Central memory CD8-positive, alpha-beta T cell (primary cell): ENCODE measurements around the gene WNT4.

Experiments used
- ATAC-seq: fragments of 150-1000 bp; cut with Tn5 transposase; replicated peaks from 2 replicates; pipeline ENCODE4 v1.10.0; 2022; ENCODE audit warnings: mild to moderate bottlenecking, moderate FRiP score, moderate number of reproducible peaks; ENCODE audit not compliant: poor library complexity, severe bottlenecking; ENCODE audit errors: extremely low read depth
- DNase-seq, 2 donors: peaks; one replicate each; pipeline ENCODE4 v3.0.0; 2021; ENCODE audit warnings: low spot score in 2 of 2
- H3K27ac Mint-ChIP-seq: one replicate; pipeline ENCODE4 v1.8.0; 2022; ENCODE audit warnings: low read depth, mild to moderate bottlenecking, moderate library complexity, mixed read lengths
- H3K27me3 Mint-ChIP-seq: one replicate; pipeline ENCODE4 v1.8.0; 2022; ENCODE audit warnings: mixed read lengths
- H3K36me3 Mint-ChIP-seq: one replicate; pipeline ENCODE4 v1.8.0; 2022; ENCODE audit warnings: mild to moderate bottlenecking, moderate library complexity, mixed read lengths; ENCODE audit not compliant: insufficient read depth
- H3K4me1 Mint-ChIP-seq: one replicate; pipeline ENCODE4 v1.8.0; 2022; ENCODE audit warnings: mixed read lengths
- H3K4me3 Mint-ChIP-seq: one replicate; pipeline ENCODE4 v1.8.0; 2022; ENCODE audit warnings: mild to moderate bottlenecking, moderate library complexity, mixed read lengths
- H3K9me3 Mint-ChIP-seq: one replicate; pipeline ENCODE4 v1.8.0; 2022; ENCODE audit warnings: mixed read lengths

Gene WNT4

DNA sequence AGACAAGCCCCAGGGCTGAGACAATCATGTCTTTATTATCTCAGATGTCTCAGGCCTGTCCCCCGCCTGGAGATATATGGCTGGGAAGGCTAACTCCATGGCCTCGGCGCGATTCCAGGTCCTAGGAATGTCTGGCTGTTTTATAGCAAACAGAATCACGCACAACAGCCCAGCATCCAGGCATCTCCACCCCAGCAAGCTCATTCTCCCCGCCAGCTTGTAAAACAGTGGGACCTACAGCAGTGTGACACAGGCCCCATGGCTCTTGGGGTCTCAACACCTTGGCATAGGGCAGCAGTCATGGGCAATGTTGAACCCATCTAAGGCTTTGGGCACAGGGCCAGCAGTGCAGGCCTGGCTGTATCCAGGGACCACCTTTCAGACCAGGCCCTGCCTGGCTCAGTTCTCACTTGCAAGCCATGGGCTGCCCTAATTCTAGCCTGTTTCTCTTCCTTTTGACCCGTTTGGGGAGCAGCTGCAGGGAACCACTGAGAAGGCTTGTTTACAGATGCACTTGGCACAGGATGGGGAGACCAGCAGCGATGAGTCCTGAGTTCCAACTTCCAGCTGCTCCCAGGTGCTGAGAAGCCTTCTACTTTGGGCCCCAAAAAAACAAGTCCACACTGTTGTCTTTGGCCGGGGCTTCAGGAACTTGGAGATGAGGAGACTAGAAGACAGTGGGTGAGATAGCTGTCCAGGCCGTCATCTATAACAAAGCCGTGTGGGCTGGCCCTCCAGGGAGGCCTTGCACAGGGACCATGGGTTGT, 34.4 kb downstream of the WNT4 start:
- Mint-ChIP-seq H3K4me1 (peaks cover 67% of the 10 kb centered on the region), H3K4me3 (no peak overlapping the region), H3K27me3 (no peaks in the 10 kb centered on the region), H3K36me3 (peaks cover 17% of the 10 kb centered on the region), H3K9me3 (no peaks in the 10 kb centered on the region), H3K27ac (peak overlapping the region; percentile 38)
- DNase-seq: no peak
- ATAC-seq: no peak

GRCh38 chr1:22107126-22107525, 35.8 kb downstream of the WNT4 start:
- ATAC-seq (no peak), DNase-seq (no peak)
- Mint-ChIP-seq H3K4me3 (no peak overlapping the region), H3K9me3 (no peaks in the 10 kb centered on the region), H3K4me1 (peaks cover 66% of the 10 kb centered on the region), H3K27ac (no peak overlapping the region), H3K36me3 (peaks cover 15% of the 10 kb centered on the region), H3K27me3 (no peaks in the 10 kb centered on the region)

GRCh38 chr1:22105611-22106207, 37.2 kb downstream of the WNT4 start:
- Mint-ChIP-seq H3K27ac (peak overlapping the region; percentile 84), H3K36me3 (peaks cover 15% of the 10 kb centered on the region), H3K4me3 (peak overlapping the region; percentile 52), H3K9me3 (no peaks in the 10 kb centered on the region), H3K4me1 (peaks cover 63% of the 10 kb centered on the region), H3K27me3 (no peaks in the 10 kb centered on the region)
- DNase-seq: no peak
- peak; percentile 52 for ATAC-seq

DNA sequence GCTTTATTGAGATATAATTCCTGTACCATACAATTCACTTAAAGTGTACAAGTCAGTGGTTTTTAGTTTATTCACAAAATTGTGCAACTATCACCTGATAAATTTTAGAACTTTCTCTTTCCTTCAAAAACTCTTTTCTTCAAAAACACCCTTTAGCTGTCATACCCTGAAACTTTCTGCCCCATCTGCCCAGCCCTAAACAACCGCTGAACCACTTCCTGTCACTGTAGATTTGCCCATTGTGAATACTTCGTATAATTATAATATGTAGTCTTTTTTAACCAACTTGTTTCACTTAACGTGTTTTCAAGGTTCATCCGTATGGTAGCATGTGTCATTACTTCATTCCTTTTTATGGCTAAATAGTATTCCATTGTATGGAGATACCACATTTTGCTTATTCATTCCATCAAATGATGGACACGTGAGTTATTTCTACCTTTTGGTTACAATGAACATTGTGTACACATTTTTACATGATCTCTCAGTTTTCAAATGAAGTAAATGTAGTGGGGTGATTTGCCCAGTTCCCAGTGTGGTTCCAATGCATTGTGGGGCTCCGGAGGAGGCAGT, 37.9 kb downstream of the WNT4 start:
- peak overlapping the region; percentile 52 for H3K4me3 Mint-ChIP-seq
- ATAC-seq (peak; percentile 95), DNase-seq (peak in 1 of 2 donors; percentile 42)
- peaks cover 12% of the 10 kb centered on the region for H3K36me3 Mint-ChIP-seq
- H3K27ac Mint-ChIP-seq: peak overlapping the region; percentile 84
- H3K9me3 Mint-ChIP-seq: no peaks in the 10 kb centered on the region
- no peaks in the 10 kb centered on the region for H3K27me3 Mint-ChIP-seq
- peaks cover 71% of the 10 kb centered on the region for H3K4me1 Mint-ChIP-seq

DNA sequence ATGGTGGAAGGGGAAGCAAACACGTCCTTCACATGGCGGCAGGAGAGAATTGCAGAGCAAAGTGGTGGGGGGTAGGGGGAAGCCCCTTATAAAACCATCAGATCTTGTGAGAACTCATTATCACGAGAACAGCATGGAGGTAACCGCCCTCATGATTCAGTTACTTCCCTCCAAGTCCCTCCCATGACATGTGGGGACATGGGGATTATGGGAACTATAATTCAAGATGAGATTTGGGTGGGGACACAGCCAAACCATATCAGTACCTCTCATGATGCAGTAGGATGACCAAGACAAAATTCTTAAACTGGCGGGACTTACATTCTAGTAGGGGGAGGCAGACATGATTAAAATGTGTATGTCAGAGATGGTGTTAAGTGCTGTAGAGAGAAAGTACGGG, 38.8 kb downstream of the WNT4 start:
- Mint-ChIP-seq H3K36me3 (peaks cover 11% of the 10 kb centered on the region), H3K27me3 (no peaks in the 10 kb centered on the region), H3K4me3 (peak overlapping the region; percentile 52), H3K9me3 (no peaks in the 10 kb centered on the region), H3K4me1 (peaks cover 75% of the 10 kb centered on the region), H3K27ac (peak overlapping the region; percentile 84)
- DNase-seq (no peak), ATAC-seq (no peak)

- H3K27ac Mint-ChIP-seq: peak overlapping the region; percentile 84
- H3K4me1 Mint-ChIP-seq: peaks cover 71% of the 10 kb centered on the region
- H3K27me3 Mint-ChIP-seq: no peaks in the 10 kb centered on the region
- H3K36me3 Mint-ChIP-seq: peaks cover 17% of the 10 kb centered on the region
- no peak for ATAC-seq
- DNase-seq: no peak
- no peak overlapping the region for H3K4me3 Mint-ChIP-seq
- H3K9me3 Mint-ChIP-seq: no peaks in the 10 kb centered on the region
Measured at GRCh38 chr1:22102746-22103145, 40.2 kb downstream of the WNT4 start.

DNA sequence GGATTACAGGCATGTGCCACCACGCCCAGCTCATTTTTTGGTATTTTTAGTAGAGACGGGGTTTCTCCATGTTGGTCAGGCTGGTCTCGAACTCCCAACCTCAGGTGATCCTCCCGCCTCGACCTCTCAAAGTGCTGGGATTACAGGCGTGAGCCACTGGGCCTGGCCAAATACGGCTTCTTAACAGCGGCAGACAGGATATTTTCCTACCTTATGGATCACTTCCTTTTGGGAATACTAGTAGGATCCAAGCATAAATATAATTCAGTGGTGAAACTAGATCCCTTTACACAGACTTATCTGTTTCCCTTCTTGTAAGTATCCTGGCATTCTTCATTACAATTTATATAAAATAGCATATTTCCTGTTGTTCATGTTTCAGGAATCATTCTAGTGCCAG, 40.9 kb downstream of the WNT4 start:
- H3K4me1 Mint-ChIP-seq: peaks cover 73% of the 10 kb centered on the region
- peaks cover 21% of the 10 kb centered on the region for H3K36me3 Mint-ChIP-seq
- H3K9me3 Mint-ChIP-seq: no peaks in the 10 kb centered on the region
- no peak for DNase-seq
- H3K27me3 Mint-ChIP-seq: no peaks in the 10 kb centered on the region
- no peak overlapping the region for H3K4me3 Mint-ChIP-seq
- no peak for ATAC-seq
- peak overlapping the region; percentile 84 for H3K27ac Mint-ChIP-seq

GRCh38 chr1:22101199-22101598, 41.7 kb downstream of the WNT4 start:
- Mint-ChIP-seq H3K27me3 (no peaks in the 10 kb centered on the region), H3K36me3 (peaks cover 28% of the 10 kb centered on the region), H3K4me1 (peaks cover 68% of the 10 kb centered on the region), H3K4me3 (no peak overlapping the region), H3K9me3 (no peaks in the 10 kb centered on the region), H3K27ac (no peak overlapping the region)
- no peak for DNase-seq
- ATAC-seq: no peak

DNA sequence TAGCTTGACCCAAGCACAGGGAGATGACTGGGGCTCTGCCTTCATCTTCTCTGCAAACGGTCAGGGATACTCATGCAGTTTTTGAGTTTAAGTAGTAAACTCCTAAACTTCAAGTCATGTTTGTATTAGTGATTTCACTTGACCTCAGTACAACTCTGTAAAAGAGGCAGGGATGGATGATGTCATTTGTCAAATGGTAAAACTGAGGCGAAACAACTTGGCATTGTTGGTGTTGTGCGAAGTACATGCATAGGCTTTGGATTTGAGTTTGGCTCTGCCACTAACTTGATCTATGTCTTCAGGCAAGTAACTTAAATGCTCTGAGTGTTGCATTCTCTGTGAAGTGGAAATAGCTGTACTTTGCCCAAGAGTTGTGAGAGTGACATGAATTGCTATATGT, 42.7 kb downstream of the WNT4 start:
- H3K9me3 Mint-ChIP-seq: no peaks in the 10 kb centered on the region
- ATAC-seq (no peak), DNase-seq (no peak)
- peaks cover 61% of the 10 kb centered on the region for H3K4me1 Mint-ChIP-seq
- H3K27me3 Mint-ChIP-seq: no peaks in the 10 kb centered on the region
- no peak overlapping the region for H3K4me3 Mint-ChIP-seq
- peak overlapping the region; percentile 89 for H3K27ac Mint-ChIP-seq
- H3K36me3 Mint-ChIP-seq: peaks cover 32% of the 10 kb centered on the region

- H3K36me3 Mint-ChIP-seq: peaks cover 44% of the 10 kb centered on the region
- no peak for DNase-seq
- no peak overlapping the region for H3K4me3 Mint-ChIP-seq
- H3K27ac Mint-ChIP-seq: no peak overlapping the region
- no peaks in the 10 kb centered on the region for H3K27me3 Mint-ChIP-seq
- H3K9me3 Mint-ChIP-seq: no peaks in the 10 kb centered on the region
- peaks cover 54% of the 10 kb centered on the region for H3K4me1 Mint-ChIP-seq
- ATAC-seq: no peak
Measured at GRCh38 chr1:22098752-22099151, 44.1 kb downstream of the WNT4 start.

DNA sequence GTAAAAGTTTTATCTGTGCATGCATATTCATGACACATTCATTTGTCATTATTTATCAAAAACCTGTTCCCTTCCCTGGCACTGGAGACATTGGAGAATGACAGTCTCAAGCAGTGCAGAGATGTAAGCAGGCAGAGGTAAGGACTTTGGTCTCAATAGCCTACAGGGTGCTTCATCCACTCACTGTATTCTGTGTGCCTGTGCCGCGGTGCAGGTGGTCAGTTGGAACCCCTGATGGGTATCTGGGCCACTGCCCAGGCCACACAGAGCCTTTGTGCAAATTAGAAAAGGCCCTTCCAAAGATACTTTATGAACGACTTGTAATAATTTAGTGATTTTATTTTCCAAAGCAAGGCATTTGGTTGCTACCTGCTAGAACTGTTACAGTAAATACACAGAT, 46.4 kb downstream of the WNT4 start:
- Mint-ChIP-seq H3K27me3 (no peaks in the 10 kb centered on the region), H3K9me3 (no peaks in the 10 kb centered on the region), H3K4me3 (no peak overlapping the region), H3K27ac (no peak overlapping the region), H3K4me1 (peaks cover 60% of the 10 kb centered on the region), H3K36me3 (peaks cover 64% of the 10 kb centered on the region)
- ATAC-seq (no peak), DNase-seq (no peak)

DNA sequence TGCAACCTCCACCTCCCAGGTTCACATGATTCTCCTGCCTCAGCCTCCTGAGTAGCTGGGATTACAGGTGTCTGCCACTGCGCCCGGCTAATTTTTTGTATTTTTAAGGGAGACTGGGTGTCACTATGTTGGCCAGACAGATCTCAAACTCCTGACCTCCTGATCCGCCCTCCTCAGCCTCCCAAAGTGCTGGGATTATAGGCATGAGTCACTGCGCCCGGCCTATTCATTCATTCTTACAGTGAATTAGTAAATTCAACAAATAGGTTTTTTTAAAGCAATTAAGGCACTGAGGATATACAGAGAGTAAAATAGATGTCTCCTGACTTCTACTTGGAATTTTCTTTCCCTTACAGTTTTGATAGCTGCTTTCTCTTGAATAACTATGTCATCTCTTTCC, 46.9 kb downstream of the WNT4 start:
- no peak for ATAC-seq
- peaks cover 68% of the 10 kb centered on the region for H3K36me3 Mint-ChIP-seq
- H3K27me3 Mint-ChIP-seq: no peaks in the 10 kb centered on the region
- no peak overlapping the region for H3K27ac Mint-ChIP-seq
- H3K4me3 Mint-ChIP-seq: no peak overlapping the region
- H3K9me3 Mint-ChIP-seq: no peaks in the 10 kb centered on the region
- no peak for DNase-seq
- peaks cover 61% of the 10 kb centered on the region for H3K4me1 Mint-ChIP-seq

DNA sequence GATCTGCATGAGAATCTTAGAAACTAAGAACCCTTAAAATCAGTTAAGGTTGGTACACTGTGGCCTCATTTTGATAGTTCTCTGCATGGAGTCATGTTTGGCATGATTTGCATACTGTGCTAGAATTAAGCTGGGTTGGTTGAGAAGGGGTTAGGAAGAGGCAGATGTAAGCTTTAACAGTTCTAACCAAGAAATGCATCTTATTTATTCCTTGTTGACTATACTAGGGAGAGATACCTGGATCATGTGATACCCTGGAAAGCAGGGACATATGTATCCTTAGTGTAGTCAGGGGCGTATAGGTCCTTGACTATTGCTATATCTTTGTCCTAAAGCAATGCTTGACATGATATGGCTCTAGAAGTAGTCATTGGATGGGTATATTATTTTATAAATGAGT, 49.4 kb downstream of the WNT4 start:
- Mint-ChIP-seq H3K9me3 (no peaks in the 10 kb centered on the region), H3K4me1 (peaks cover 64% of the 10 kb centered on the region), H3K27ac (no peak overlapping the region), H3K4me3 (no peak overlapping the region), H3K36me3 (peaks cover 80% of the 10 kb centered on the region), H3K27me3 (no peaks in the 10 kb centered on the region)
- ATAC-seq (no peak), DNase-seq (no peak)
